Endothelial cell of umbilical vein (primary cell): Measurements from ENCODE around the gene PEX5L.

Experiments
- CTCF ChIP-seq, 2 donors: IDR thresholded peaks; 1 replicate in 1 of 2; 2 replicates in 1 of 2; pipeline ENCODE4 v1.5.1; 2011; ENCODE audit warnings: low read length in 2 of 2, mild to moderate bottlenecking in 2 of 2, moderate library complexity in 2 of 2, control low read depth in 1 of 2, inconsistent platforms in 1 of 2, low read depth in 1 of 2; ENCODE audit not compliant: insufficient read depth in 1 of 2; ENCODE audit errors: extremely low read depth in 1 of 2
- EZH2 ChIP-seq: IDR thresholded peaks from 2 replicates; pipeline ENCODE4 v1.6.1; 2012; ENCODE audit warnings: borderline replicate concordance, low read depth, mild to moderate bottlenecking, moderate library complexity, low read length, inconsistent platforms; ENCODE audit not compliant: severe bottlenecking
- FOS ChIP-seq: IDR thresholded peaks from 2 replicates; pipeline ENCODE4 v1.6.1; 2011; ENCODE audit warnings: mild to moderate bottlenecking, low read length, moderate library complexity, borderline replicate concordance; ENCODE audit not compliant: insufficient read depth
- JUN ChIP-seq: IDR thresholded peaks from 2 replicates; pipeline ENCODE4 v1.6.1; 2011; ENCODE audit warnings: borderline replicate concordance, low read depth; ENCODE audit not compliant: insufficient read length, insufficient read depth
- MYC ChIP-seq: IDR thresholded peaks from one replicate; pipeline ENCODE4 v1.6.1; 2011; ENCODE audit warnings: mild to moderate bottlenecking, low read depth, low read length
- POLR2A ChIP-seq: IDR thresholded peaks from 2 replicates; pipeline ENCODE4 v1.6.1; 2012; ENCODE audit warnings: low read depth, mild to moderate bottlenecking, control low read depth, low read length
- POLR2AphosphoS5 ChIP-seq: IDR thresholded peaks from 2 replicates; pipeline ENCODE4 v1.6.1; 2012; ENCODE audit warnings: low read depth, mild to moderate bottlenecking, control low read depth, low read length, moderate library complexity; ENCODE audit not compliant: insufficient read depth
- TF ChIP-seq, protein P1 (sequence below): IDR thresholded peaks from 2 replicates; pipeline ENCODE4 v1.6.1; 2011; ENCODE audit not compliant: insufficient read depth, insufficient read length

- TF ChIP-seq FOS: no peak
- no peak for TF ChIP-seq CTCF (IDR thresholded peaks at IDR 0.05; ENCODE audit: extremely low read depth in 1 of 2, insufficient read depth in 1 of 2, low read depth in 1 of 2, low read length in 2 of 2)
- TF ChIP-seq, protein P1, sequence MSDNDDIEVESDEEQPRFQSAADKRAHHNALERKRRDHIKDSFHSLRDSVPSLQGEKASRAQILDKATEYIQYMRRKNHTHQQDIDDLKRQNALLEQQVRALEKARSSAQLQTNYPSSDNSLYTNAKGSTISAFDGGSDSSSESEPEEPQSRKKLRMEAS: no peak
- TF ChIP-seq EZH2: no peak
- no peak for TF ChIP-seq POLR2A
- no peak for TF ChIP-seq POLR2AphosphoS5
- TF ChIP-seq MYC: no peak
- no peak for TF ChIP-seq JUN
Observed at GRCh38 chr3:179887295-179887943, 149.3 kb downstream of the PEX5L start.
